Caco-2 (cell line): ENCODE measurements around the gene ZFAND6. TPM values are rescaled to one million over a fixed set of nuclear protein-coding genes. Genes with fewer than 3 reads are reported as not detected.

Experiments
- BruUV-seq: library from RNA; stranded (reverse); fragments of 400-500 nt; replicated peaks from 2 replicates; lab custom pipeline; 2021; lab: Mats Ljungman, UMichigan
- CTCF ChIA-PET: fragments of 300-600 bp; sonication (Branson Sonifier 250); formaldehyde crosslinking; loops from one replicate; lab custom pipeline; 2022; ENCODE audit warnings: antibody characterized with exemption; lab: Charles Lee
- POLR2A ChIA-PET: fragments of 300-600 bp; sonication (Branson Sonifier 250); formaldehyde crosslinking; loops from one replicate; lab custom pipeline; 2022; ENCODE audit warnings: antibody characterized with exemption; lab: Charles Lee
- DNase-seq, 2 experiments: peaks; one replicate each; pipeline versions ENCODE4 v3.0.0 to v3.0.0-alpha.2; 2020 to 2022
- H3K27me3 ChIP-seq: replicated peaks from 2 replicates; pipeline ENCODE4 v1.6.0; 2011; ENCODE audit warnings: low read length; ENCODE audit not compliant: control insufficient read depth, insufficient read depth
- H3K36me3 ChIP-seq: 2 replicates; pipeline ENCODE4 v1.5.1; 2011; ENCODE audit warnings: low read length; ENCODE audit not compliant: control insufficient read depth, insufficient read depth
- H3K4me1 ChIP-seq: fragments of 250-450 bp; sonication (Bioruptor Pico); 2 replicates; pipeline ENCODE4 v1.5.1; 2020; ENCODE audit warnings: mild to moderate bottlenecking
- H3K4me3 ChIP-seq: 2 replicates; pipeline ENCODE4 v1.5.1; 2011; ENCODE audit warnings: low read depth, mild to moderate bottlenecking, control low read depth, low read length
- H3K9me3 ChIP-seq: fragments of 250-450 bp; sonication (Bioruptor Pico); 2 replicates; pipeline ENCODE4 v1.5.1; 2020; ENCODE audit warnings: mild to moderate bottlenecking, moderate library complexity
- H3K27ac Mint-ChIP-seq: one replicate; pipeline ENCODE4 v1.8.0; 2022; ENCODE audit warnings: mixed read lengths; ENCODE audit not compliant: unreplicated experiment
- H3K27me3 Mint-ChIP-seq: one replicate; pipeline ENCODE4 v1.8.0; 2022; ENCODE audit warnings: mixed read lengths; ENCODE audit not compliant: insufficient read depth, unreplicated experiment
- H3K36me3 Mint-ChIP-seq: one replicate; pipeline ENCODE4 v1.8.0; 2022; ENCODE audit warnings: mild to moderate bottlenecking, mixed read lengths; ENCODE audit not compliant: insufficient read depth, unreplicated experiment
- H3K4me1 Mint-ChIP-seq: one replicate; pipeline ENCODE4 v1.8.0; 2022; ENCODE audit warnings: low read depth, mixed read lengths; ENCODE audit not compliant: unreplicated experiment
- H3K4me3 Mint-ChIP-seq: one replicate; pipeline ENCODE4 v1.8.0; 2022; ENCODE audit warnings: mild to moderate bottlenecking, moderate library complexity, mixed read lengths; ENCODE audit not compliant: unreplicated experiment
- H3K9me3 Mint-ChIP-seq: one replicate; pipeline ENCODE4 v1.8.0; 2022; ENCODE audit warnings: mixed read lengths; ENCODE audit not compliant: unreplicated experiment
- CTCF ChIP-seq, 2 experiments: fragments of 200-600 bp in 1 of 2; IDR thresholded peaks; 1 replicate in 1 of 2; 2 replicates in 1 of 2; pipeline versions ENCODE4 v1.5.1 to v1.8.0; 2011 to 2022; ENCODE audit warnings: antibody characterized with exemption in 1 of 2, control low read depth in 1 of 2, inconsistent platforms in 1 of 2, low read depth in 1 of 2, low read length in 1 of 2, mild to moderate bottlenecking in 1 of 2, moderate library complexity in 1 of 2; ENCODE audit not compliant: insufficient read depth in 1 of 2, severe bottlenecking in 1 of 2, unreplicated experiment in 1 of 2
- intact Hi-C: fragments of 100-400 bp; cut with micrococcal nuclease; formaldehyde crosslinking; loops from one replicate; pipeline ENCODE4 v1.10.0; 2022; ENCODE audit not compliant: unreplicated experiment
- total RNA-seq: library from RNA; stranded (reverse); gene quantifications from 2 replicates; pipeline ENCODE4 v1.2.3, GENCODE V29; 2022

The ZFAND6 gene
- total RNA-seq, 1 experiment from 2014 or later, result 40.5 TPM

- Histone ChIP-seq H3K27me3 (no peaks in the 10 kb centered on the region), H3K9me3 (no peaks in the 10 kb centered on the region), H3K4me3 (no peak overlapping the region), H3K4me1 (no peaks in the 10 kb centered on the region), H3K36me3 (no peaks in the 10 kb centered on the region)
- no peak overlapping the region for H3K4me3 Mint-ChIP-seq
- ChIA-PET POLR2A (no interaction called here), CTCF (no interaction called here)
- no peaks in the 10 kb centered on the region for H3K9me3 Mint-ChIP-seq
- BruUV-seq, result no TSS peak
- peaks cover 3% of the 10 kb centered on the region for H3K27me3 Mint-ChIP-seq
- DNase-seq, result no peak
- H3K4me1 Mint-ChIP-seq, result no peaks in the 10 kb centered on the region
- no peak overlapping the region for H3K27ac Mint-ChIP-seq
- intact Hi-C loops, result no loop called here
- no peaks in the 10 kb centered on the region for H3K36me3 Mint-ChIP-seq
- TF ChIP-seq CTCF (IDR thresholded peaks at IDR 0.05; ENCODE audit: insufficient read depth in 1 of 2, low read depth in 1 of 2, low read length in 1 of 2, severe bottlenecking in 1 of 2, unreplicated experiment in 1 of 2), result no peak
Observed at GRCh38 chr15:80049046-80049445, 10.4 kb upstream of the ZFAND6 start.

DNA sequence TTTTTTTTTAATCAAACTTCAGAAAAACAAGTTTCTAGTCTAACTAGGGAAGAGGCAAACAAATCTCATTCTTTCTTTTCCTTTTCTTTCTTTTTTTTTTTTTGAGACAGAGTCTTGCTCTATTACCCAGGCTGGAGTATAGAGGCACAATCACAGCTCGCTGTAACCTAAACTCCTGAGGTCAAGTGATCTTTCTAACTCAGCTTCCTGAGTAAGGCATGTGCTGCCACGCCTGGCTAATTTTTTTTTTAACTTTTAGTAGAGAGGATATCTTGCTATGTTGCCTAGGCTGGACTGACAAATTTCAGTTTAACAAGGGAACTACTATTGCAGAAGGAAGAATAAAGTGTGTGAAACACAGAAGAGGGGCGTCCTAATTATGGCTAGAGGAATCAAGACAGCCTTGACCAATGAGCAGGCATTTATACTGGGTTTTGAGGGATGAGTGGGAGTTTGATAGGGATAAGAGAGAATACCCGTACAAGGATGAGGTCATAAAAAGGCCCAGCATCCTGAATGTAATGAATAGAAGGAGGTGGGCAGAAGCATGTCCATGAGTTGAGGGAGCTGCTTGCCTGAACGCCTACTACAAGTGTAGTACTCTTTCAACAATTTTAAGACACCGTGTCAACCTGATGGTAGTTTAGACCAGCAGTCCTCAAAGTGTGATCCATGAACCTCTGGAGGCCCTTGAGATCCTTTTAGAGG, 6.7 kb upstream of the ZFAND6 start:
- no peaks in the 10 kb centered on the region for H3K27me3 ChIP-seq
- CTCF ChIA-PET, result no interaction called here
- POLR2A ChIA-PET, result no interaction called here
- no peaks in the 10 kb centered on the region for H3K9me3 ChIP-seq
- TF ChIP-seq CTCF (IDR thresholded peaks at IDR 0.05; ENCODE audit: insufficient read depth in 1 of 2, low read depth in 1 of 2, low read length in 1 of 2, severe bottlenecking in 1 of 2, unreplicated experiment in 1 of 2), result no peak
- DNase-seq, result no peak
- peaks cover 11% of the 10 kb centered on the region; the same call in 1 of the 2 replicates for H3K4me1 ChIP-seq
- BruUV-seq, result no TSS peak
- H3K36me3 ChIP-seq, result no peaks in the 10 kb centered on the region
- peaks cover 3% of the 10 kb centered on the region for H3K27me3 Mint-ChIP-seq
- no peaks in the 10 kb centered on the region for H3K36me3 Mint-ChIP-seq
- no peaks in the 10 kb centered on the region for H3K9me3 Mint-ChIP-seq
- intact Hi-C loops, result no loop called here
- H3K4me3 Mint-ChIP-seq, result no peak overlapping the region
- H3K4me3 ChIP-seq, result no peak overlapping the region
- H3K4me1 Mint-ChIP-seq, result peaks cover 7% of the 10 kb centered on the region
- no peak overlapping the region for H3K27ac Mint-ChIP-seq

DNA sequence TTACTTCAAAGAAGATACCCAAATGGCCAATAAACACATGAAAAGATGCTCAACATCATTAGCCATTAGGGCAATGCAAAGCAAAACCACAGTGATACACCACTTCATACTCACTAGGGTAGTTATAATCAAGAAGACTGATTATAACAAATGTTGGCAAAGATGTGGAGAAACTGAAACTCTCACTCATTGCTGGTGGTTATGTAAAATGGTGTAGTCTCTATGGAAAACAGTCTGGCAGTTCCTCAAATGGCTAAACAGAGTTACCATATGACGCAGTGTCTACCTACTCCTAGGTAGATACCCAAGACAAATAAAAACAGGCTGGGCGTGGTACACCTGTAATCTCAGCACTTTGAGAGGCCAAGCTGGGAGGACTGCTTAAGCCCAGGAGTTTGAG, 3.5 kb upstream of the ZFAND6 start:
- no peak for DNase-seq
- no peak overlapping the region for H3K4me3 ChIP-seq
- intact Hi-C loops, result no loop called here
- Mint-ChIP-seq H3K27me3 (no peaks in the 10 kb centered on the region), H3K9me3 (no peaks in the 10 kb centered on the region), H3K4me1 (peaks cover 13% of the 10 kb centered on the region), H3K27ac (no peak overlapping the region), H3K4me3 (no peak overlapping the region), H3K36me3 (peaks cover 8% of the 10 kb centered on the region)
- H3K27me3 ChIP-seq, result no peaks in the 10 kb centered on the region
- H3K9me3 ChIP-seq, result no peaks in the 10 kb centered on the region
- CTCF ChIA-PET, result no interaction called here
- H3K36me3 ChIP-seq, result no peaks in the 10 kb centered on the region
- H3K4me1 ChIP-seq, result peaks cover 16% of the 10 kb centered on the region; the same call in 1 of the 2 replicates
- TF ChIP-seq CTCF (IDR thresholded peaks at IDR 0.05; ENCODE audit: insufficient read depth in 1 of 2, low read depth in 1 of 2, low read length in 1 of 2, severe bottlenecking in 1 of 2, unreplicated experiment in 1 of 2), result no peak
- POLR2A ChIA-PET, result no interaction called here
- no TSS peak for BruUV-seq
